ENCODE data around the gene ANXA2.
A peak's percentile ranks its signal among the peaks of the same experiment; 100 is the strongest.

The ANXA2 gene

GRCh38 chr15:60326824-60327654 lies 70.7 kb downstream of the ANXA2 start:
- no peaks in the 10 kb centered on the region for H3K36me3 Mint-ChIP-seq (ENCODE audit: low read depth)
- no peaks in the 10 kb centered on the region for H3K4me1 Mint-ChIP-seq
- no peaks in the 10 kb centered on the region for H3K9me3 Mint-ChIP-seq
- no peak overlapping the region for H3K27ac Mint-ChIP-seq
- H3K27me3 Mint-ChIP-seq (ENCODE audit: low read depth): peaks cover 77% of the 10 kb centered on the region
- TF ChIP-seq, protein P1, sequence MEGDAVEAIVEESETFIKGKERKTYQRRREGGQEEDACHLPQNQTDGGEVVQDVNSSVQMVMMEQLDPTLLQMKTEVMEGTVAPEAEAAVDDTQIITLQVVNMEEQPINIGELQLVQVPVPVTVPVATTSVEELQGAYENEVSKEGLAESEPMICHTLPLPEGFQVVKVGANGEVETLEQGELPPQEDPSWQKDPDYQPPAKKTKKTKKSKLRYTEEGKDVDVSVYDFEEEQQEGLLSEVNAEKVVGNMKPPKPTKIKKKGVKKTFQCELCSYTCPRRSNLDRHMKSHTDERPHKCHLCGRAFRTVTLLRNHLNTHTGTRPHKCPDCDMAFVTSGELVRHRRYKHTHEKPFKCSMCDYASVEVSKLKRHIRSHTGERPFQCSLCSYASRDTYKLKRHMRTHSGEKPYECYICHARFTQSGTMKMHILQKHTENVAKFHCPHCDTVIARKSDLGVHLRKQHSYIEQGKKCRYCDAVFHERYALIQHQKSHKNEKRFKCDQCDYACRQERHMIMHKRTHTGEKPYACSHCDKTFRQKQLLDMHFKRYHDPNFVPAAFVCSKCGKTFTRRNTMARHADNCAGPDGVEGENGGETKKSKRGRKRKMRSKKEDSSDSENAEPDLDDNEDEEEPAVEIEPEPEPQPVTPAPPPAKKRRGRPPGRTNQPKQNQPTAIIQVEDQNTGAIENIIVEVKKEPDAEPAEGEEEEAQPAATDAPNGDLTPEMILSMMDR (IDR thresholded peaks at IDR 0.05; ENCODE audit: unreplicated experiment in 3 of 3): peak; percentile 91 to 96 (median 91)
- no peak overlapping the region for H3K4me3 Mint-ChIP-seq

GRCh38 chr15:60326343-60326742 lies 71.4 kb downstream of the ANXA2 start:
- Mint-ChIP-seq H3K27ac (no peak overlapping the region), H3K27me3 (ENCODE audit: low read depth) (peaks cover 77% of the 10 kb centered on the region), H3K36me3 (ENCODE audit: low read depth) (no peaks in the 10 kb centered on the region), H3K4me1 (no peaks in the 10 kb centered on the region), H3K9me3 (no peaks in the 10 kb centered on the region), H3K4me3 (no peak overlapping the region)
- TF ChIP-seq, protein P1 (IDR thresholded peaks at IDR 0.05; ENCODE audit: unreplicated experiment in 3 of 3): no peak

DNA sequence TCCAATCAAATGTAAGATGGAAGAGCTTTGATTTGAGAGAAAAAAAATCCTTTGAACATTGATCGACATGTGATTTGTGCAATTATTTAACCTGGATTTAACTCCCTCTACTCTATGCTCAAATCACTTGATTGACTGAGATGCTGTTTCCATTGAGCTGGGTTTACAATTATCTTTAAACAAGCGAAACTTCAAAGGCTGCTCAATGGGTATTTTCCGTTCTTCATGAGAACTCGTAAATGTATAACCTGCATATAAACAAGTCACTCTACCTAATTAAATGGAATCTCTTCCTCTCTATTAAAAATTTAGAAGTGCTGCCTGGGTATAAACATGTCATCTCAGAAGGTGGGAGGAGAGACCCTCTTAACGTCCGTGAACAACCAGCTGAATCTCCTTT lies 71.9 kb downstream of the ANXA2 start:
- Mint-ChIP-seq H3K36me3 (ENCODE audit: low read depth) (no peaks in the 10 kb centered on the region), H3K4me1 (no peaks in the 10 kb centered on the region), H3K27me3 (ENCODE audit: low read depth) (peaks cover 74% of the 10 kb centered on the region), H3K9me3 (no peaks in the 10 kb centered on the region), H3K4me3 (no peak overlapping the region), H3K27ac (no peak overlapping the region)
- TF ChIP-seq, protein P1 (IDR thresholded peaks at IDR 0.05; ENCODE audit: unreplicated experiment in 3 of 3): no peak

- H3K27me3 Mint-ChIP-seq (ENCODE audit: low read depth): peaks cover 74% of the 10 kb centered on the region
- no peaks in the 10 kb centered on the region for H3K36me3 Mint-ChIP-seq (ENCODE audit: low read depth)
- H3K9me3 Mint-ChIP-seq: no peaks in the 10 kb centered on the region
- TF ChIP-seq, protein P1 (IDR thresholded peaks at IDR 0.05; ENCODE audit: unreplicated experiment in 3 of 3): no peak
- H3K4me1 Mint-ChIP-seq: no peaks in the 10 kb centered on the region
- no peak overlapping the region for H3K4me3 Mint-ChIP-seq
- no peak overlapping the region for H3K27ac Mint-ChIP-seq
Measured at GRCh38 chr15:60324706-60325438, 72.9 kb downstream of the ANXA2 start.

DNA sequence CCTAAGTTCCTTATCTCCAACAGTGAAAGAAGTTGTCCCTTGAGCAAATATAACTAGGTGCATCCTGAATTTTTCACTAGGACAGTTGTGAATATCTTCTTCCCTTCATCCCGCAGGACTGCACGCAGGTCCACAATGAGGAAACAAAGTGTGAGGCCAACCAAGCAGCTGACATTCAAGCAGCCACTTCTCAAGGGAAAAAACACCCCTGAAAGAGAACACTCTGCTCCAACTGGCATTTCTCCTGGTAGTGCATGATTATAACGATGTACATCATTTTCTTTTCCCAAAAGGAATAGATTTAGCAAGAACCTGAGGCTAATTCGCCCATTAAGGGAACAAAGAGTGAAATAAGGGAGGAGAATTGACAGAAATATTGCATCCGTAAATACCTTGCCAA lies 74.5 kb downstream of the ANXA2 start:
- peaks cover 58% of the 10 kb centered on the region for H3K27me3 Mint-ChIP-seq (ENCODE audit: low read depth)

More for the DNA sequence above, 74.5 kb downstream of the ANXA2 start:
- Mint-ChIP-seq H3K4me3 (no peak overlapping the region), H3K36me3 (ENCODE audit: low read depth) (no peaks in the 10 kb centered on the region), H3K4me1 (no peaks in the 10 kb centered on the region), H3K9me3 (no peaks in the 10 kb centered on the region), H3K27ac (no peak overlapping the region)
- TF ChIP-seq, protein P1 (IDR thresholded peaks at IDR 0.05; ENCODE audit: unreplicated experiment in 3 of 3): no peak
